Activated CD8-positive, alpha-beta T cell treated with anti-CD3 and anti-CD28 coated beads for 36 hours (primary cell): Measurements from ENCODE around the gene GLI1. TPM values are rescaled to one million over a fixed set of nuclear protein-coding genes. Genes with fewer than 3 reads are reported as not detected.
"Not testable (repeated sequence)": the region's sequence is repeated elsewhere in the genome, so short reads cannot be mapped to it uniquely, and the experiment has no call there.

Experiments used
- ATAC-seq: fragments of 200-7000 bp; cut with Tn5 transposase; one replicate; pipeline ENCODE4 v1.10.0; 2021; ENCODE audit warnings: mild to moderate bottlenecking, moderate library complexity
- CTCF ChIA-PET: fragments of 350-600 bp; sonication (Branson Sonifier 250); formaldehyde crosslinking; loops from one replicate; lab custom pipeline; 2021; ENCODE audit warnings: antibody characterized with exemption; lab: Charles Lee
- POLR2A ChIA-PET: fragments of 350-600 bp; sonication (Branson Sonifier 250); formaldehyde crosslinking; loops from one replicate; lab custom pipeline; 2021; ENCODE audit warnings: antibody characterized with exemption; lab: Charles Lee
- DNase-seq: peaks from one replicate; pipeline ENCODE4 v3.0.0-alpha.2; 2020
- H3K27ac Mint-ChIP-seq: one replicate; pipeline ENCODE4 v1.8.0; 2021; ENCODE audit warnings: mild to moderate bottlenecking, mixed read lengths
- H3K27me3 Mint-ChIP-seq: one replicate; pipeline ENCODE4 v1.8.0; 2021; ENCODE audit warnings: mixed read lengths
- H3K36me3 Mint-ChIP-seq: one replicate; pipeline ENCODE4 v1.8.0; 2021; ENCODE audit warnings: low read depth, mixed read lengths
- H3K4me1 Mint-ChIP-seq: one replicate; pipeline ENCODE4 v1.8.0; 2021; ENCODE audit warnings: low read depth, mixed read lengths
- H3K4me3 Mint-ChIP-seq: one replicate; pipeline ENCODE4 v1.8.0; 2021; ENCODE audit warnings: mild to moderate bottlenecking, moderate library complexity, mixed read lengths
- H3K9me3 Mint-ChIP-seq: one replicate; pipeline ENCODE4 v1.8.0; 2021; ENCODE audit warnings: mixed read lengths
- CTCF ChIP-seq: fragments of 200-600 bp; IDR thresholded peaks from one replicate; pipeline ENCODE4 v1.8.0; 2022; ENCODE audit warnings: antibody characterized with exemption, mild to moderate bottlenecking
- intact Hi-C: fragments of 100-400 bp; cut with micrococcal nuclease; formaldehyde crosslinking; loops from one replicate; pipeline ENCODE4 v1.10.0; 2022
- total RNA-seq, 2 experiments: library from RNA; stranded (reverse); gene quantifications; one replicate each; pipeline ENCODE4 v1.2.3, GENCODE V29; 2021

Gene GLI1
- total RNA-seq, 2 experiments from 2014 or later = 0.20 to 0.83 TPM

GRCh38 chr12:57439762-57440266 is 19.8 kb upstream of the GLI1 start:
- intact Hi-C loops = no loop called here
- TF ChIP-seq CTCF = no peak

GRCh38 chr12:57441393-57441792 is 18.2 kb upstream of the GLI1 start:
- POLR2A ChIA-PET, H3K27ac Mint-ChIP-seq, H3K27me3 Mint-ChIP-seq, DNase-seq, ATAC-seq, H3K36me3 Mint-ChIP-seq, H3K4me3 Mint-ChIP-seq, H3K4me1 Mint-ChIP-seq, intact Hi-C loops, H3K9me3 Mint-ChIP-seq: not testable (repeated sequence)
- CTCF ChIA-PET = interaction anchor here (2.6 kb wide), 1 partner anchor 12 kb away, joined by 11 read pairs; no protein-coding TSS in a partner anchor

More at GRCh38 chr12:57439762-57440266, 19.8 kb upstream of the GLI1 start:
- Mint-ChIP-seq H3K27ac (no peak overlapping the region), H3K9me3 (no peaks in the 10 kb centered on the region), H3K27me3 (peaks cover 3% of the 10 kb centered on the region), H3K4me1 (peaks cover 5% of the 10 kb centered on the region), H3K4me3 (no peak overlapping the region), H3K36me3 (peaks cover 3% of the 10 kb centered on the region)
- no peak for DNase-seq
- ChIA-PET CTCF (interaction anchor here (1.8 to 2.6 kb wide), 2 partner anchors 14 to 16 kb away, joined by 11 read pairs; partner anchors contain the start of gene INHBE), POLR2A (interaction anchor here (1.0 kb wide), 1 partner anchor 175 kb away, joined by 3 read pairs; no protein-coding TSS in a partner anchor)
- ATAC-seq = no peak

GRCh38 chr12:57441846-57442427 is 17.6 kb upstream of the GLI1 start:
- CTCF ChIA-PET = interaction anchor here (0.9 to 2.6 kb wide), 3 partner anchors 12 to 17 kb away, joined by 3 to 11 read pairs (median 3); no protein-coding TSS in a partner anchor
- peaks cover 3% of the 10 kb centered on the region for H3K27me3 Mint-ChIP-seq
- ATAC-seq = no peak
- no peak for TF ChIP-seq CTCF
- no peaks in the 10 kb centered on the region for H3K9me3 Mint-ChIP-seq
- DNase-seq = no peak
- H3K4me1 Mint-ChIP-seq = no peaks in the 10 kb centered on the region
- no peak overlapping the region for H3K27ac Mint-ChIP-seq
- POLR2A ChIA-PET = interaction anchor here (0.6 kb wide), 1 partner anchor 17 kb away, joined by 3 read pairs; no protein-coding TSS in a partner anchor
- H3K4me3 Mint-ChIP-seq = no peak overlapping the region
- intact Hi-C loops = no loop called here
- peaks cover 3% of the 10 kb centered on the region for H3K36me3 Mint-ChIP-seq

- H3K36me3 Mint-ChIP-seq, intact Hi-C loops, H3K27ac Mint-ChIP-seq, H3K4me1 Mint-ChIP-seq, DNase-seq, ATAC-seq, H3K27me3 Mint-ChIP-seq, H3K9me3 Mint-ChIP-seq, H3K4me3 Mint-ChIP-seq: not testable (repeated sequence)
- CTCF ChIA-PET = interaction anchor here (0.9 to 4.3 kb wide), 4 partner anchors 8 to 14 kb away, joined by 4 to 26 read pairs (median 10); partner anchors contain the start of genes INHBC and INHBE
- POLR2A ChIA-PET = interaction anchor here (1.2 kb wide), 1 partner anchor 8 kb away, joined by 3 read pairs; no protein-coding TSS in a partner anchor
Measured at GRCh38 chr12:57444337-57444736, 15.2 kb upstream of the GLI1 start.

- DNase-seq = no peak
- intact Hi-C loops = no loop called here
- ChIA-PET CTCF (interaction anchor here (0.9 to 4.3 kb wide), 4 partner anchors 8 to 14 kb away, joined by 4 to 26 read pairs (median 10); partner anchors contain the start of genes INHBC and INHBE), POLR2A (interaction anchor here (1.2 kb wide), 1 partner anchor 8 kb away, joined by 3 read pairs; no protein-coding TSS in a partner anchor)
- Mint-ChIP-seq H3K4me3 (no peak overlapping the region), H3K27me3 (peaks cover 3% of the 10 kb centered on the region), H3K9me3 (no peaks in the 10 kb centered on the region), H3K36me3 (peaks cover 3% of the 10 kb centered on the region), H3K27ac (no peak overlapping the region), H3K4me1 (no peaks in the 10 kb centered on the region)
- no peak for TF ChIP-seq CTCF
- ATAC-seq = no peak
Measured at GRCh38 chr12:57444744-57445143, 14.8 kb upstream of the GLI1 start.
